ENCODE data around the gene ENTHD1.

GRCh38 chr22:39789788-39790187 lies 103.8 kb downstream of the ENTHD1 start:
- TF ChIP-seq POLR2A (IDR thresholded peaks at IDR 0.05; ENCODE audit: extremely low read depth, insufficient read length) (no peak), CTCF (IDR thresholded peaks at IDR 0.05; ENCODE audit: low read depth, low read length) (no peak), MAX (IDR thresholded peaks at IDR 0.05; ENCODE audit: low read depth, low read length) (no peak), MYC (IDR thresholded peaks at IDR 0.05; ENCODE audit: low read depth, low read length) (no peak)

Measured in NB4 (cell line).